Measurements from ENCODE around the gene H6PD. TPM values are rescaled to one million over a fixed set of nuclear protein-coding genes. Genes with fewer than 3 reads are reported as not detected.

H6PD gene
- total and polyA plus RNA-seq, 9 of the 15 experiments (the other 6 are each of a cell fraction or from before 2014, with no cell fraction given): 0.04 to 2.5 (median 0.95) TPM

DNA sequence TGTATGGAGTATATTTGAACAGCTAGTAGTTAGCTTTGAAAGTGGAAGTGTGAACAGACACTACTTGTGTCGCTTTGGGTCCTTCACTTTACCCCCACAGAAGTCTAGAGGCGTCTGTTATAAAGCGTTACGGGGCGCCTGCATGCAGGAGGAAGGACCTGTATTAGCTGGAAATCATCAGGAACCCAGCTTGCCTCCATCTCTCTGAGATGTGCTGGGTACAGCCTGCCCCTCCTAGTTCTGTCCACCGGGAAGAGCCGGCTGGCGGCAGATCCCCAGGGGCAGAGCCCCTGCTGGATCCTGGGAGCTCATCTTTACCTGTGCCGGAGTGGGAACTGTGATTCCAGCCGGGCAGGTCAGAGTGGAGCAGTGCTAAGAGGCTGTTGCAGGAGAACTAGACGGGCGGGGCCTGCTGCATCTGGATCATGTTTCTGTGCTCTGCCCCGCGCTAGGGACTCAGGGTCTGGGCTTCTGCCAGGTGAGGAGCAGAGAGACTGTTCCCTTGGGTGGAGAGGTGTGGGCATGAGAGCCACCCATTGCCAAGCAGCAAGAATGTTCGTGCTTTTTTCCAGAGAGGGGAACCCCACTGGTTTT lies 35.8 kb downstream of the H6PD start (continued):
- TF ChIP-seq ESRRA (IDR thresholded peaks at IDR 0.05; ENCODE audit: borderline replicate concordance, low read depth) (no peak), TCF7L2 (IDR thresholded peaks at IDR 0.05; ENCODE audit: low read depth, low read length) (no peak)
- TF ChIP-seq, protein P1, sequence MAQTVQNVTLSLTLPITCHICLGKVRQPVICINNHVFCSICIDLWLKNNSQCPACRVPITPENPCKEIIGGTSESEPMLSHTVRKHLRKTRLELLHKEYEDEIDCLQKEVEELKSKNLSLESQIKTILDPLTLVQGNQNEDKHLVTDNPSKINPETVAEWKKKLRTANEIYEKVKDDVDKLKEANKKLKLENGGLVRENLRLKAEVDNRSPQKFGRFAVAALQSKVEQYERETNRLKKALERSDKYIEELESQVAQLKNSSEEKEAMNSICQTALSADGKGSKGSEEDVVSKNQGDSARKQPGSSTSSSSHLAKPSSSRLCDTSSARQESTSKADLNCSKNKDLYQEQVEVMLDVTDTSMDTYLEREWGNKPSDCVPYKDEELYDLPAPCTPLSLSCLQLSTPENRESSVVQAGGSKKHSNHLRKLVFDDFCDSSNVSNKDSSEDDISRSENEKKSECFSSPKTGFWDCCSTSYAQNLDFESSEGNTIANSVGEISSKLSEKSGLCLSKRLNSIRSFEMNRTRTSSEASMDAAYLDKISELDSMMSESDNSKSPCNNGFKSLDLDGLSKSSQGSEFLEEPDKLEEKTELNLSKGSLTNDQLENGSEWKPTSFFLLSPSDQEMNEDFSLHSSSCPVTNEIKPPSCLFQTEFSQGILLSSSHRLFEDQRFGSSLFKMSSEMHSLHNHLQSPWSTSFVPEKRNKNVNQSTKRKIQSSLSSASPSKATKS (CRISPR knock-in tag; IDR thresholded peaks at IDR 0.05): no peak

DNA sequence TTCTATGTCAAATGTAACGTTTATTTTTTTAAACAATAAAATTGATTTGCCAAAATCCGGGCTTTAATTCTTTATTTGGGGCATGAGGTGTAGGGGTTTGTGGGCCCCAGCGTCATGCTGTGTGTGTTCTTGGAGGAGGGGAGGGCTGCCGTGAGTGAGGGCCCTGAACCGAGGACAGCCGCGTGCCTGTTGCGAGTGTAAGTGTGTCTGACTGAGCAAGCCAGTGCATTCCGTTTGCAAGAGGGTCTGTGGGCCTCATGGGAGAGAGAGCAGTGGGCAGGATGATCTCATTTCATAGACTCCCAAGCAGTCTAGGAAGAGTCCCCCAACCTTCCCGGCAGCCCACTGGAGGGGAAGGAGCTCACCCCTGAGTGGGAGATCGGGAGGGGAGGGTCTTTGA lies 36.7 kb downstream of the H6PD start:
- Histone ChIP-seq H3K9me3 (replicated peaks; ENCODE audit: control insufficient read depth, insufficient read depth, low read depth, low read length) (no peaks in the 10 kb centered on the region), H3K36me3 (ENCODE audit: control insufficient read depth, insufficient read depth, low read length) (no peaks in the 10 kb centered on the region), H4K20me1 (replicated peaks; ENCODE audit: control insufficient read depth, insufficient read depth, low read length) (peaks cover 46% of the 10 kb centered on the region), H3K4me2 (ENCODE audit: insufficient read depth, low read length) (no peak overlapping the region), H3K9me1 (ENCODE audit: control insufficient read depth, insufficient read depth, low read length) (no peaks in the 10 kb centered on the region), H3K4me3 (no peak overlapping the region), H3K4me1 (replicated peaks in 1 of 2; ENCODE audit: control insufficient read depth in 2 of 2, insufficient read depth in 2 of 2, low read length in 2 of 2) (peaks cover 4 to 14% of the 10 kb centered on the region in 2 experiments; a peak in 4 of 5 replicates), H2AFZ (ENCODE audit: low read depth, low read length) (no peak overlapping the region), H3K27ac (ENCODE audit: extremely low read depth, low read depth, low read length) (no peak overlapping the region), H3K9ac (ENCODE audit: insufficient read depth in 1 of 2, low read depth in 2 of 2, low read length in 2 of 2) (no peak overlapping the region), H3K79me2 (ENCODE audit: control insufficient read depth, insufficient read depth, low read length) (no peaks in the 10 kb centered on the region), H3K27me3 (ENCODE audit: control insufficient read depth in 2 of 2, insufficient read depth in 2 of 2, low read length in 2 of 2) (peaks cover 58 to 76% of the 10 kb centered on the region in 2 experiments)
- intact Hi-C loops (cut with micrococcal nuclease): no loop called here
- DNase-seq (ENCODE audit: extremely low read depth in 1 of 4, low spot score in 3 of 4) (no peak), FAIRE-seq (no peak), ATAC-seq (no peak)
- ChIA-PET CTCF (ENCODE audit: low intra/inter-chr PET ratio) (no interaction called here), POLR2A (interaction anchor here (0.6 kb wide), 1 partner anchor 280 kb away, joined by 4 read pairs; no protein-coding TSS in a partner anchor)
- in situ Hi-C loops (cut with MboI): no loop called here
- under 1% methylated on average over 11 of the region's 11 CpGs for WGBS (ENCODE audit: insufficient coverage, low coverage, missing lambda C conversion rate)
- TF ChIP-seq U2AF1 (optimal IDR thresholded peaks at IDR 0.05; ENCODE audit: low read depth, low read length) (no peak), MCM3 (IDR thresholded peaks at IDR 0.05) (no peak), HNRNPH1 (optimal IDR thresholded peaks at IDR 0.05; ENCODE audit: low read depth, low read length) (no peak), FIP1L1 (IDR thresholded peaks at IDR 0.05; ENCODE audit: low read depth, low read length, poor library complexity, severe bottlenecking) (no peak), RAD51 (IDR thresholded peaks at IDR 0.05; ENCODE audit: borderline replicate concordance, low read depth) (no peak), CHCHD3 (CRISPR knock-in tag; IDR thresholded peaks at IDR 0.05) (no peak), ETS2 (tag; IDR thresholded peaks at IDR 0.05; ENCODE audit: borderline replicate concordance, poor library complexity, severe bottlenecking) (no peak), NFXL1 (CRISPR knock-in tag; IDR thresholded peaks at IDR 0.05) (no peak)
- no TSS peak for BruUV-seq (replicated peaks)
